H9 (cell line): ENCODE data around the gene OR6J1. TPM values are rescaled to one million over a fixed set of nuclear protein-coding genes. Genes with fewer than 3 reads are reported as not detected.

Experiments
- DNase-seq: peaks from one replicate; pipeline ENCODE4 v3.0.0-alpha.2; 2017
- H2AFZ ChIP-seq: one replicate; pipeline ENCODE4 v1.6.1; 2013; ENCODE audit warnings: mild to moderate bottlenecking, low read length, control low read depth, moderate library complexity
- H2AK5ac ChIP-seq: 2 replicates; pipeline ENCODE4 v1.6.1; 2013; ENCODE audit warnings: low read length, control low read depth, mixed read lengths; ENCODE audit not compliant: insufficient read length
- H2BK120ac ChIP-seq: one replicate; pipeline ENCODE4 v1.6.1; 2013; ENCODE audit warnings: low read depth, mild to moderate bottlenecking, low read length, control low read depth, inconsistent platforms; ENCODE audit not compliant: poor library complexity, severe bottlenecking
- H2BK12ac ChIP-seq: 2 replicates; pipeline ENCODE4 v1.6.1; 2013; ENCODE audit warnings: low read length, control low read depth, mixed read lengths, low read depth; ENCODE audit not compliant: insufficient read length
- H2BK15ac ChIP-seq: 2 replicates; pipeline ENCODE4 v1.6.1; 2013; ENCODE audit warnings: low read depth, low read length, control low read depth
- H2BK20ac ChIP-seq: one replicate; pipeline ENCODE4 v1.6.1; 2013; ENCODE audit warnings: low read depth, mild to moderate bottlenecking, low read length, control low read depth, inconsistent platforms; ENCODE audit not compliant: poor library complexity, severe bottlenecking
- H2BK5ac ChIP-seq: 2 replicates; pipeline ENCODE4 v1.6.1; 2013; ENCODE audit warnings: low read length, control low read depth, mixed read lengths; ENCODE audit not compliant: insufficient read length
- H3K14ac ChIP-seq: 2 replicates; pipeline ENCODE4 v1.6.1; 2013; ENCODE audit warnings: low read length, control low read depth; ENCODE audit not compliant: insufficient read depth
- H3K18ac ChIP-seq: 2 replicates; pipeline ENCODE4 v1.6.1; 2013; ENCODE audit warnings: low read depth, mild to moderate bottlenecking, mixed read lengths, low read length, control low read depth; ENCODE audit not compliant: insufficient read length
- H3K23ac ChIP-seq: 2 replicates; pipeline ENCODE4 v1.6.1; 2013; ENCODE audit warnings: low read length, control low read depth, mixed read lengths, low read depth; ENCODE audit not compliant: insufficient read length
- H3K23me2 ChIP-seq: 2 replicates; pipeline ENCODE4 v1.6.1; 2013; ENCODE audit warnings: low read depth, mild to moderate bottlenecking, mixed read lengths, low read length, control low read depth; ENCODE audit not compliant: insufficient read length, poor library complexity, severe bottlenecking
- H3K27ac ChIP-seq: 2 replicates; pipeline ENCODE4 v1.5.1; 2013; ENCODE audit warnings: low read length, control low read depth, mixed read lengths, low read depth; ENCODE audit not compliant: insufficient read length
- H3K27me3 ChIP-seq: 2 replicates; pipeline ENCODE4 v1.6.1; 2013; ENCODE audit warnings: low read length, control low read depth, inconsistent platforms; ENCODE audit not compliant: insufficient read depth
- H3K4ac ChIP-seq: 2 replicates; pipeline ENCODE4 v1.6.1; 2013; ENCODE audit warnings: low read depth, mild to moderate bottlenecking, control low read depth, inconsistent platforms, low read length, moderate library complexity
- H3K4me1 ChIP-seq: 2 replicates; pipeline ENCODE4 v1.6.1; 2013; ENCODE audit warnings: low read length, control low read depth, inconsistent platforms; ENCODE audit not compliant: insufficient read depth
- H3K4me2 ChIP-seq: 2 replicates; pipeline ENCODE4 v1.6.1; 2013; ENCODE audit warnings: low read length, control low read depth, mixed read lengths; ENCODE audit not compliant: insufficient read length, insufficient read depth
- H3K56ac ChIP-seq: 2 replicates; pipeline ENCODE4 v1.6.1; 2013; ENCODE audit warnings: low read depth, mild to moderate bottlenecking, mixed read lengths, low read length, control low read depth; ENCODE audit not compliant: insufficient read length
- H3K79me1 ChIP-seq: 2 replicates; pipeline ENCODE4 v1.6.1; 2013; ENCODE audit warnings: low read depth, mild to moderate bottlenecking, moderate library complexity, low read length, control low read depth, inconsistent platforms; ENCODE audit not compliant: insufficient read depth, poor library complexity, severe bottlenecking
- H3K79me2 ChIP-seq: 2 replicates; pipeline ENCODE4 v1.6.1; 2013; ENCODE audit warnings: low read length, control low read depth, inconsistent platforms; ENCODE audit not compliant: insufficient read depth
- H3K9ac ChIP-seq: 2 replicates; pipeline ENCODE4 v1.6.1; 2013; ENCODE audit warnings: low read length, control low read depth, mixed read lengths; ENCODE audit not compliant: insufficient read length; ENCODE audit errors: extremely low read depth
- H3K9me3 ChIP-seq: one replicate; pipeline ENCODE4 v1.6.1; 2013; ENCODE audit warnings: low read depth, low read length, inconsistent platforms; ENCODE audit not compliant: control insufficient read depth
- H3T11ph ChIP-seq: one replicate; pipeline ENCODE4 v1.6.1; 2013; ENCODE audit warnings: mild to moderate bottlenecking, low read length, control low read depth, inconsistent platforms
- H4K20me1 ChIP-seq: one replicate; pipeline ENCODE4 v1.6.1; 2013; ENCODE audit not compliant: control insufficient read depth, insufficient read length, insufficient read depth
- H4K5ac ChIP-seq: 2 replicates; pipeline ENCODE4 v1.6.1; 2013; ENCODE audit warnings: low read depth, mild to moderate bottlenecking, mixed read lengths, low read length, control low read depth; ENCODE audit not compliant: insufficient read length
- H4K8ac ChIP-seq: replicated peaks from 2 replicates; pipeline ENCODE4 v1.6.1; 2013; ENCODE audit warnings: low read length, control low read depth, mixed read lengths, low read depth; ENCODE audit not compliant: insufficient read length
- H4K91ac ChIP-seq: 2 replicates; pipeline ENCODE4 v1.6.1; 2013; ENCODE audit warnings: low read depth, mild to moderate bottlenecking, moderate library complexity, mixed read lengths, low read length, control low read depth; ENCODE audit not compliant: insufficient read length
- H3K27ac Mint-ChIP-seq, 3 experiments: 2 replicates in 2 of 3; 3 replicates in 1 of 3; pipeline ENCODE4 v1.8.0; 2020 to 2021; ENCODE audit warnings: mixed read lengths in 3 of 3, mild to moderate bottlenecking in 1 of 3, moderate library complexity in 1 of 3
- H3K27me3 Mint-ChIP-seq: 2 replicates; pipeline ENCODE4 v1.8.0; 2021; ENCODE audit warnings: low read depth, mild to moderate bottlenecking, moderate library complexity, mixed read lengths
- H3K36me3 Mint-ChIP-seq, 3 experiments: 2 replicates in 2 of 3; 3 replicates in 1 of 3; pipeline ENCODE4 v1.8.0; 2020 to 2021; ENCODE audit warnings: low read depth in 3 of 3, mixed read lengths in 3 of 3; ENCODE audit not compliant: insufficient read depth in 1 of 3
- H3K4me1 Mint-ChIP-seq, 2 experiments: 2 replicates each; pipeline ENCODE4 v1.8.0; 2020; ENCODE audit warnings: mixed read lengths in 2 of 2
- H3K4me3 Mint-ChIP-seq, 2 experiments: 2 replicates in 1 of 2; 3 replicates in 1 of 2; pipeline ENCODE4 v1.8.0; 2020 to 2021; ENCODE audit warnings: mild to moderate bottlenecking in 2 of 2, mixed read lengths in 2 of 2, moderate library complexity in 1 of 2
- H3K9me3 Mint-ChIP-seq, 2 experiments: 2 replicates in 1 of 2; 3 replicates in 1 of 2; pipeline ENCODE4 v1.8.0; 2020; ENCODE audit warnings: mild to moderate bottlenecking in 2 of 2, mixed read lengths in 2 of 2, moderate library complexity in 1 of 2
- CTCF ChIP-seq: fragments of 200-600 bp; sonication (generic); conservative IDR thresholded peaks from 3 replicates; pipeline ENCODE4 v1.8.0; 2021; ENCODE audit warnings: antibody characterized with exemption, mild to moderate bottlenecking
- WGBS: extraction: QIAGEN DNeasy Blood & Tissue Kit; methylation state at CpG from one replicate; pipeline ENCODE4 v1.1.7; 2013; ENCODE audit warnings: missing lambda C conversion rate, low lambda C conversion rate, mixed read lengths; ENCODE audit not compliant: insufficient read length; ENCODE audit errors: extremely low coverage; 5-methylcytosine and 5-hydroxymethylcytosine counted together
- total RNA-seq: library from RNA; stranded (reverse); gene quantifications from 2 replicates; pipeline ENCODE4 v1.2.1, GENCODE V29; 2021

OR6J1 gene
- total RNA-seq, 1 experiment from 2014 or later, result not detected

GRCh38 chr14:22597771-22598098 lies 46.4 kb downstream of the OR6J1 start:
- H3K56ac ChIP-seq, result no peak overlapping the region
- no peak overlapping the region for H2BK120ac ChIP-seq
- H3K14ac ChIP-seq, result no peak overlapping the region
- Mint-ChIP-seq H3K9me3 (no peaks in the 10 kb centered on the region; a peak in 1 of 5 replicates), H3K36me3 (peaks cover 9 to 13% (median 10%) of the 10 kb centered on the region in 3 experiments; a peak in 6 of 7 replicates), H3K27me3 (peaks cover 1% of the 10 kb centered on the region; the same call in 1 of the 2 replicates), H3K4me3 (peak overlapping the region; percentile 98 to 99), H3K4me1 (peaks cover 26 to 30% of the 10 kb centered on the region in 2 experiments), H3K27ac (peak overlapping the region in 2 of 3 experiments; percentile 80; a peak in 3 of 7 replicates)
- H3K27ac ChIP-seq, result no peak overlapping the region
- no peak overlapping the region for H3K4ac ChIP-seq
- H3T11ph ChIP-seq, result no peak overlapping the region
- peak overlapping the region; percentile 86 for H3K4me2 ChIP-seq
- no peaks in the 10 kb centered on the region for H3K27me3 ChIP-seq
- DNase-seq, result no peak
- no CpG with 5 or more reads among the region's 9 CpGs for WGBS
- no peak overlapping the region for H2BK15ac ChIP-seq
- H3K9ac ChIP-seq, result peak overlapping the region; percentile 32
- H3K79me1 ChIP-seq, result no peaks in the 10 kb centered on the region
- H4K20me1 ChIP-seq, result no peaks in the 10 kb centered on the region
- TF ChIP-seq CTCF, result no peak
- H2BK5ac ChIP-seq, result no peak overlapping the region
- no peaks in the 10 kb centered on the region for H3K79me2 ChIP-seq
- H3K23me2 ChIP-seq, result peaks cover 9% of the 10 kb centered on the region
- H2BK12ac ChIP-seq, result no peak overlapping the region
- no peak overlapping the region for H2BK20ac ChIP-seq
- no peak overlapping the region for H3K23ac ChIP-seq
- H2AFZ ChIP-seq, result peak overlapping the region; percentile 91
- no peak overlapping the region for H4K5ac ChIP-seq
- peaks cover 3% of the 10 kb centered on the region; the same call in 1 of the 2 replicates for H3K4me1 ChIP-seq
- H4K8ac ChIP-seq, result no peak overlapping the region
- H2AK5ac ChIP-seq, result no peak overlapping the region
- H4K91ac ChIP-seq, result no peak overlapping the region
- H3K9me3 ChIP-seq, result no peaks in the 10 kb centered on the region
- H3K18ac ChIP-seq, result no peak overlapping the region
